GM21528 (cell line): ENCODE results near the gene FCRLB.
A peak's percentile ranks its signal among the peaks of the same experiment; 100 is the strongest.
"Not testable (repeated sequence)": the region's sequence is repeated elsewhere in the genome, so short reads cannot be mapped to it uniquely, and the experiment has no call there.

Experiments used
- ATAC-seq: cut with Tn5 transposase; IDR thresholded peaks from one replicate; pipeline ENCODE4 v1.9.1; 2021; ENCODE audit warnings: mild to moderate bottlenecking, moderate library complexity; ENCODE audit not compliant: unreplicated experiment, low FRiP score

Gene FCRLB

GRCh38 chr1:161718559-161719324 lies 2.6 kb upstream of the FCRLB start:
- peak; percentile 56 for ATAC-seq

- ATAC-seq = peak; percentile 22
These were observed 2.1 kb upstream of the FCRLB start for GRCh38 chr1:161719325-161719611.

DNA sequence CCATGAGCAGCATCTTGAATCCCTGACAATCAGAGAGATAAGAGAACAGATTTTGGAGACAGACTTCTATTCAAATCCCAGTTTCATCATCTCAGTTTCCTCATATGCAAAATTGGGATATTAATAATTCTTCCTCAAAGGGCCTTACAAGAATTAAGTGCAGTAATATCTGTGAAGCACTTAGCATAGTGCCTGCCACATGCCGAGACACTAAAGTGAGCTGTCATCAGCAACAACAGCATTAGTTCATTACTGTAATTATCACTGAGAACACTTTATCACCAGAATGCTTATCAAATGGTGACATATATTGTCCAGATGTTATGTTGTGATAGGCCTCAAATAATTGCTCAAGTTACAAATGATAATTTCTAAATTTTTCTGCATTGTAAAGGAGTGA lies 922 bp upstream of the FCRLB start:
- no peak for ATAC-seq

GRCh38 chr1:161721738-161722343 lies 497 bp downstream of the FCRLB start:
- no peak for ATAC-seq

DNA sequence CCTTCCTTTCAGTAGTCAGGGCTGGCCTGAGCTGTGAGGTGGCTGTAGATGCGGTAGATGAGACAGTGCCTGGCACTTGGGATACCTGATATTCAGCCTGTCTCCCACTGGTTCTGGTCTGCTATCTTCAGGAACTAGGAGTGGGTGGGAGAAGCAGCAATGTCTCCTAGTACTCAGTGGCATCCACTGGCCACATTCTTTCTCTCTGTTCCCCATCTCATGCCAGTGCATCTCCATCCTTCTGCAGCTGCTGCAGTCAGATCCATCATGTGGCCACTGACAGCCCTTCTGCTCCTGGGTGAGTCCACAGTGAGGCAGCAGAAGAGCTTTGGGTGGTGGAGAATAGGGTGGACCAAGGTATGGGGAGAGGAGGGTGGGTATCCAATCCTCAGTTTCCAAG lies 1.1 kb downstream of the FCRLB start:
- no peak for ATAC-seq

DNA sequence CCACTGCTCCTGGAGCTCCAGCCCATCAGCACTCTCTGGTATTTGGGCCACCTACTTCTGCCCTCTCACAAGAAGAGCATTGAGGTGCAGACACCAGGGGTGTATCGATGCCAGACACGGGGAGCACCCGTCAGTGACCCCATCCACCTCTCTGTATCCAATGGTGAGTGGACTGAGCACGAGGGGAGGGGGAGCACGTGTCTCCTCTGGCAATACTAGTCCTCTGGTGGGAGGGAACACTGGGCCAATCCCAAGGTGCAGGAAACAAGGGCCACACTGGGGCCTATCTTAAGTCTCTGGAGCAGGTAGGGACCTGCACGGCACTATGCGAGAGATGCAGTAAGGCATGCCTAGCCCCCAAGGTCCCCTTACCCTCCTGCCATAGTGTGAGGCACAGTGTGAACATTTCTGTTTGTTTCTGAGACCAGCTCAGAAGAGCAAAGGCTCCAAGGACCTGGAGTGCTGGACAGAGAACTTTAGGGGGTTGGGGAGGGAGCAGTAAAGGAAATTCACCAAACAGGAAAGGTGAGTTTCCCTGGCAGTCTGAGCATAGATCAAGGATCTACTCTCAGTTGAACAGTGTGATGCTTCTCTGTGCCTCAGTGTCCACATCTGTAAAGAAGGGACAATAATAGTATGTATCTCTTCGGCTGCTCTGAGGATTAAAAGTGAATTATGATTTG lies 2.3 kb downstream of the FCRLB start:
- ATAC-seq = no peak

GRCh38 chr1:161725258-161725907 lies 4.0 kb downstream of the FCRLB start:
- not testable (repeated sequence) for ATAC-seq

GRCh38 chr1:161725908-161726472 lies 4.6 kb downstream of the FCRLB start:
- ATAC-seq = peak; percentile 35

GRCh38 chr1:161726473-161727255 lies 5.3 kb downstream of the FCRLB start:
- peak; percentile 58 for ATAC-seq

- ATAC-seq = peak; percentile 9
These were observed 6.0 kb downstream of the FCRLB start for GRCh38 chr1:161727256-161727924.

DNA sequence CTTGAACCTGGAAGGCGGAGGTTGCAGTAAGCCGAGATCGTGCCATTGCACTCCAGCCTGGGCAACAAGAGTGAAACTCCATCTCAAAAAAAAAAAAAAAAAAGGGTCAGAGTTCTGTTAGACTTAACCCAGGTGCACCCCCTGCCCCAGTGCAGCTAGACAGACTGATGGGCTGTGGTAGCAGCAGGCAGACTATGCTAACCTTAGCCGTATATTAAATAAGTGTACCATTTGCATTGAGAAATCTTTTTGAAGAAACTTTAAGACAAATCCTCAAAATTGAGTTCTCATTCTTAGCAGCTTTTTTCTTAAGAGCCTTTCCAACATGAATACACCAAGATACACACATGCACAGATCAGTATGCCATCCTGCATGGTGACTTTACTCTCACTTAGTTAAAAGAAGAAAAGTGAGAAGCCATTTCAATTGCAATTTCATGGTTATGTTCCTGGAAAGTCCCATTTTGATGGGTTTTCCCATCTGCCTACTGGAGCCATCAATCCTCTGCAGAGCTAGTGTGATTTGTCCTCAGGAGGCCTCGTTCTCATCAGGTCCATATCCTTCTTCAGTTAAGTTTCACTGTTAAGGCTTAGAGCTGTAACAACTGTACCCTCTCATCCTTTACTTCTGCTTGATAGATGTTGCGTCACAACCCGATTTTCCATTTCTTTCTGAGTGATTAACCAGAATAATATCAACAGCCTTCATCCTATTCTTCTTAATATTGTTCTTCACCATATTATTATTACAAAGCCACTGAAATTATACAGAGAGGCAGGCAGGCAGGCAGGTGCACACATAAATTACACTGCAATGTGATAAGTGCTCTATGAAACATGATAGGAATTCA lies 7.3 kb downstream of the FCRLB start:
- no peak for ATAC-seq

DNA sequence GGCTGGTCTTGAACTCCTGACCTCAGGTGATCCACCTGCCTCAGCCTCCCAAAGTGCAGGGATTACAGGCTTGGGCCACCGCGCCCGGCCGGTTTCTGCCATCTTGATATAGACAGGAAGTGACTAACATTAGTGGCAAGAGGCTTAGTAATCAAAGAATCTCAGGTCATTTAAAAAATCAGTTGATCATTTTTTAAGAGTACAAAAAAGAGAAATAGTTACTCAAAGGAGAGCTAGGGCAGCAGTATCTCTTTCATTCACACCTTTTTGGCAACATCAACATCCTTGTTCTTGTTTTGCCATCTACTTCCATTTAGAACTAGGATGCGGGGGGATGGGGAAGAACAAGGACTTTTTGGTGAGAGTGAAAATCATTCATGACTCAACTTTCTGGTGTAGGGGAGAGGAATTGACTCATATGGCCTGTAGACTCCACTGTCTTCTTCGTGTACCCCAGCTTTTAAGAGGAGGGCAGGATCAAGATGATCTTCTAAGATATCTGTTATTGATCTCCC lies 8.8 kb downstream of the FCRLB start:
- no peak for ATAC-seq

GRCh38 chr1:161731241-161731640 lies 9.9 kb downstream of the FCRLB start:
- ATAC-seq = no peak

DNA sequence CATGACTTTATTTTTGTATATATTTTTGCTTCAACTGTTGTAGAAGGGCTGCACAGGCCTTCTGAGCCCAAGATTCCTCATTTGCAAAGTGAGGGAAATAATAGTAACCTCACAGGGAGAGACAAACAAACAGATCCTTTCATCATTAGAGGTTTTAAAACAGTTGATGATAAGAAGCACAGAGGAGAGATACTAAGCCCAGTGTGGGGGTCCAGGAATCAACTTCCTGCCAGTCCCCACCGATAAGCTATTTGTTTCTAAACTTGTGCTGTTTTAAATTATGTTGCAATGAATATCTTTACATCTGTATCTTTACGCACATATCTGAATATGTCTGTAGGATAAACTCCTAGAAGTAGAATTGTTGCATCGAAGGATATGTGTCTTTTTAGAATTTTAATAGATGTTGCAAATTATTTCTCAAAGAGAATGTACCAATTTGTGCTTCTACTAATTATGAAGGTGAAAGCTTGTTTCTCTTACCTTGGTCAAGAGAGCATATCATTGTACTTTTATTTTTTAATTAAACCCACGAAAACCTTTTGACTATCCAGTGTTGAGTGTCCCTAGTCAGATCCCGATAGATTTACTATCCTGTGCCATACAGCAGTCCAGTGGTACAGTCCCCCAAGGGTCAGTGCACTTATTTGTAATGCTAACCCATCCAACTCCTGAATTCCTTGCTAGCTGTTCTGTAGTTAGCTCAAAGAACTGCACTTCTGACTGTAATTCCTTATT lies 10.8 kb downstream of the FCRLB start:
- no peak for ATAC-seq

DNA sequence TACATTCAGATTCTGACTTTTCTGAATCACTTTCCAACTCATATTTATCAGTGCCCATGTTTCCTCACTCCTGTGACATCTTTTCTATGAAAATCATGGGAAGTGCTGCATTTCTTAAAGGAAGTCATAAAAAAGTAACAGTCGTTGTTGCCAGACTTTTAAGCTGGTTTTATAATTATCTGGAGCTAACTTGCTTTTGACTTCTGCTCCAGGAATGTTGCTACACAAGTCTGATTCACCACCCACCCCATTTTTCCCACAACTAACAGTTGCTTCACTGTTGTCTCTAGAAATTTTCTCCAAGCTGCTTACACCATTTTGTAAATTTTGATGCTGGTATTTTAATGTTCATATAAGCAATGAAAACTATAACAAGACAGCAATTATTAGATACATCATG lies 12.2 kb downstream of the FCRLB start:
- ATAC-seq = no peak

DNA sequence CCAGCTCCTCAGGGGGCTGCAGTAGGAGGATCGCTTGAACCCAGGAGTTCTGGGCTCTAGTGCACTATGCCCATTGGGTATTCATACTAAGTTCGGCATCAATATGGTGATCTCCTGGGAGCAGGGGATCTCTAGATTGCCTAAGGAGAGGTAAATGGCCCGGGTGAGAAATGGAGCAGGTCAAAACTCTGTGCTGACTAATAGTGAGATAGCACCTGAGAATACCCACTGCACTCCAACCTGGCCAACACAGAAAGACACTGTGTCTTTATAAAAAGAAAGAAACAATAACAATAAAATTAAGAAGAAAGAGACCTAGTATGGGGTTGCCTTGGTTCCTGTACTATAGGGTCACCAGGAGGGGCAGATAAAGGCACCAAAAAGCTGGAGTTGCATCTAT lies 14.5 kb downstream of the FCRLB start:
- no peak for ATAC-seq

DNA sequence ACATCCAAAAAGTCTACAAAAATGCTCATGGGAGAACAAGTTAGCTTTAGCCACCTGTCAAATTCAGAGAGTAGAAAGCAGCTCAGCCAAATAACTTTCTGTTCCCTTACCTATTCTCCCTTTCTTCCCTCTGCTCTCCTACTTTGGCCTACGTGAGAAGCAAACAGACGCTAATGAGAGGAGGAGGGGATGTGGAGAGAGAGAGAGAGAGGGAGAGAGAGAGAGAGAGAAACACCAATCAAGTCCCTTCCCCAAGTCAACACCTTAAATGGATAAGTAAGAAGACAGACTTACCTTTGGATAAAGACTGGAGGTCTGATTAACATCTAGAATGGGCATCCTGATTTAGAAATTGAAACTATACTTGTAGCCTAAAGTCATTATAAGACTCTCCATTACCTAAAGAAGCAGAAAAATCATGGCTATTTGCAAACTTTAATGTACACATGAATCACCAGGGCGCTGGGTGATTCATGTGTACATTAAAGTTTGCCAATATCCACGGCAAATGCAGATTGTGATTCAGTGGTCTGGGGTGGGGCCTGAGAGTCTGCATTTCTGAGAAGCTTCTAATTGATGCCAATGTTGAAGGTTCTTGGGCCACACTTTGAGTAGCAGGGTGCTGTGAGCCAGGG lies 15.1 kb downstream of the FCRLB start:
- ATAC-seq = no peak

DNA sequence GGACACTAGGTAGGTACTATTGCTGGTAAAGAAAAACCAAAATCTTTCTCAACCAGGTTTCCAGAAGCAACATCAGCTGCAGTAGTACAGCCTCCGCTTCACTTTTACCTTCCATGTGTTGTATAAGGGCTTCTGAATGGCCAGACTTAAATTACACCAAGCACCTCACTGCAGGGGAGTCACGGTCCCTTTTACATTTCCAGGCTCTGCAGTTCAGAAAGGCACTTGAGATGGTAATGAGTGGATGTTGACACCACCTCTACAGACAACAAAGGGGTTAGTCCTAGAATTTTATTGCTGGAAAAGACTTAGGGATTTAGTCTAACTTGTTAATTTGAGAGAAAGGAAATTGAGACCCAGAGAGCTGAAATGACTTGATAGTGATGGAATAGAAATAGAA lies 16.3 kb downstream of the FCRLB start:
- no peak for ATAC-seq
